Esophagus (tissue), 2 donors: ENCODE data around the gene DLD. TPM values are rescaled to one million over a fixed set of nuclear protein-coding genes. Genes with fewer than 3 reads are reported as not detected.
"Not testable (repeated sequence)": the region's sequence is repeated elsewhere in the genome, so short reads cannot be mapped to it uniquely, and the experiment has no call there.

Experiments
- H3K27ac ChIP-seq, 2 donors: one replicate each; pipeline ENCODE4 v1.5.1; 2013; ENCODE audit warnings: low read depth in 2 of 2, mild to moderate bottlenecking in 2 of 2, inconsistent platforms in 1 of 2, low read length in 1 of 2, moderate library complexity in 1 of 2
- H3K27me3 ChIP-seq, 2 donors: one replicate each; pipeline ENCODE4 v1.6.1; 2013; ENCODE audit warnings: low read length in 2 of 2, control low read depth in 1 of 2, mild to moderate bottlenecking in 1 of 2; ENCODE audit not compliant: insufficient read depth in 2 of 2, control insufficient read depth in 1 of 2
- H3K36me3 ChIP-seq, 2 donors: one replicate each; pipeline ENCODE4 v1.6.1; 2013; ENCODE audit warnings: low read length in 1 of 2; ENCODE audit not compliant: control insufficient read depth in 2 of 2, insufficient read depth in 2 of 2
- H3K4me1 ChIP-seq, 2 donors: one replicate each; pipeline ENCODE4 v1.6.1; 2013; ENCODE audit warnings: low read length in 1 of 2; ENCODE audit not compliant: control insufficient read depth in 2 of 2, insufficient read depth in 2 of 2
- H3K4me3 ChIP-seq, 2 donors: one replicate each; pipeline ENCODE4 v1.5.1; 2013; ENCODE audit warnings: low read length in 2 of 2, mild to moderate bottlenecking in 2 of 2, low read depth in 1 of 2, moderate library complexity in 1 of 2
- H3K9me3 ChIP-seq, 2 donors: one replicate each; pipeline ENCODE4 v1.6.1; 2013; ENCODE audit warnings: mild to moderate bottlenecking in 2 of 2, low read depth in 1 of 2, low read length in 1 of 2, moderate library complexity in 1 of 2; ENCODE audit not compliant: control insufficient read depth in 2 of 2, insufficient read depth in 1 of 2
- WGBS, 2 donors: extraction: QIAGEN DNeasy Blood & Tissue Kit; methylation state at CpG; one replicate each; pipeline ENCODE4 v1.1.7; 2013; 5-methylcytosine and 5-hydroxymethylcytosine counted together
- polyA plus RNA-seq, 2 donors: library from polyadenylated mRNA; stranded (reverse); fragments of 200-250 nt; gene quantifications; one replicate each; pipeline ENCODE4 v1.2.3, GENCODE V29; 2013
- donor health status: healthy with polysubstance abuse.
- donor health status: Bipolar disorder and iron deficiency.

The DLD gene
- polyA plus RNA-seq, 2 donors: 9.3 to 74.6 TPM

GRCh38 chr7:107874111-107874510 lies 16.9 kb upstream of the DLD start:
- no peaks in the 10 kb centered on the region for H3K27me3 ChIP-seq
- 76 to 80% methylated on average over 2 of the region's 2 CpGs for WGBS, 2 donors
- no peak overlapping the region for H3K4me3 ChIP-seq
- no peaks in the 10 kb centered on the region for H3K4me1 ChIP-seq
- no peak overlapping the region for H3K27ac ChIP-seq
- no peaks in the 10 kb centered on the region for H3K9me3 ChIP-seq
- no peaks in the 10 kb centered on the region for H3K36me3 ChIP-seq

GRCh38 chr7:107874605-107875446 lies 16.2 kb upstream of the DLD start:
- Histone ChIP-seq H3K27ac (no peak overlapping the region), H3K27me3 (no peaks in the 10 kb centered on the region), H3K9me3 (no peaks in the 10 kb centered on the region), H3K36me3 (no peaks in the 10 kb centered on the region), H3K4me1 (no peaks in the 10 kb centered on the region), H3K4me3 (no peak overlapping the region)
- WGBS, 2 donors: 24% methylated on average over 6 of the region's 6 CpGs

GRCh38 chr7:107876916-107877315 lies 14.1 kb upstream of the DLD start:
- no peak overlapping the region for H3K27ac ChIP-seq
- H3K36me3 ChIP-seq: no peaks in the 10 kb centered on the region
- WGBS, 2 donors: 71 to 72% methylated on average over 2 of the region's 2 CpGs
- no peaks in the 10 kb centered on the region for H3K4me1 ChIP-seq
- no peak overlapping the region for H3K4me3 ChIP-seq
- no peaks in the 10 kb centered on the region for H3K9me3 ChIP-seq
- no peaks in the 10 kb centered on the region for H3K27me3 ChIP-seq

- H3K9me3 ChIP-seq: no peaks in the 10 kb centered on the region
- H3K36me3 ChIP-seq: no peaks in the 10 kb centered on the region
- no peak overlapping the region for H3K27ac ChIP-seq
- H3K4me1 ChIP-seq: no peaks in the 10 kb centered on the region
- WGBS, 2 donors: 71 to 87% methylated on average over 5 of the region's 5 CpGs
- no peak overlapping the region for H3K4me3 ChIP-seq
- no peaks in the 10 kb centered on the region for H3K27me3 ChIP-seq
Measured at GRCh38 chr7:107877731-107878382, 13.1 kb upstream of the DLD start.

GRCh38 chr7:107878636-107879035 lies 12.3 kb upstream of the DLD start:
- Histone ChIP-seq H3K27ac (no peak overlapping the region), H3K27me3 (no peaks in the 10 kb centered on the region), H3K36me3 (no peaks in the 10 kb centered on the region), H3K9me3 (no peaks in the 10 kb centered on the region), H3K4me1 (no peaks in the 10 kb centered on the region), H3K4me3 (no peak overlapping the region)
- WGBS, 2 donors: 48 to 62% methylated on average over 3 of the region's 3 CpGs

- WGBS, 2 donors: 0 to 1% methylated on average over 3 of the region's 3 CpGs
- H3K36me3 ChIP-seq: no peaks in the 10 kb centered on the region
- H3K27ac ChIP-seq: no peak overlapping the region
- no peak overlapping the region for H3K4me3 ChIP-seq
- H3K9me3 ChIP-seq: no peaks in the 10 kb centered on the region
- H3K27me3 ChIP-seq: no peaks in the 10 kb centered on the region
- H3K4me1 ChIP-seq: no peaks in the 10 kb centered on the region
Measured at GRCh38 chr7:107879400-107880035, 11.5 kb upstream of the DLD start.

GRCh38 chr7:107882766-107883165 lies 8.2 kb upstream of the DLD start:
- Histone ChIP-seq H3K9me3 (no peaks in the 10 kb centered on the region), H3K4me3 (no peak overlapping the region), H3K36me3 (no peaks in the 10 kb centered on the region), H3K27me3 (no peaks in the 10 kb centered on the region), H3K4me1 (no peaks in the 10 kb centered on the region), H3K27ac (no peak overlapping the region)
- 56 to 61% methylated on average over 2 of the region's 2 CpGs for WGBS, 2 donors

- 71 to 73% methylated on average over 6 of the region's 6 CpGs for WGBS, 2 donors
- no peaks in the 10 kb centered on the region for H3K36me3 ChIP-seq
- no peaks in the 10 kb centered on the region for H3K9me3 ChIP-seq
- H3K4me3 ChIP-seq: no peak overlapping the region
- no peaks in the 10 kb centered on the region for H3K4me1 ChIP-seq
- H3K27me3 ChIP-seq: no peaks in the 10 kb centered on the region
- H3K27ac ChIP-seq: no peak overlapping the region
Measured at GRCh38 chr7:107884066-107884818, 6.7 kb upstream of the DLD start.

- H3K9me3 ChIP-seq, H3K4me1 ChIP-seq, H3K4me3 ChIP-seq, H3K27me3 ChIP-seq, H3K27ac ChIP-seq, H3K36me3 ChIP-seq: not testable (repeated sequence)
- 95 to 96% methylated on average over 22 of the region's 22 CpGs for WGBS, 2 donors
Measured at GRCh38 chr7:107887827-107888226, 3.2 kb upstream of the DLD start.
